Upper lobe of left lung (tissue), 4 donors: ENCODE results near the gene TFF1.

Experiments used
- EP300 ChIP-seq, 4 donors: sonication (generic); formaldehyde crosslinking; IDR thresholded peaks; one replicate each; pipeline ENCODE4 v1.5.1; 2017; ENCODE audit warnings: antibody characterized with exemption in 4 of 4, control low read depth in 2 of 4
- POLR2A ChIP-seq, 4 donors: fragments of 450-650 bp; IDR thresholded peaks; one replicate each; pipeline ENCODE4 v1.5.1; 2016 to 2017; ENCODE audit warnings: antibody characterized with exemption in 4 of 4, mild to moderate bottlenecking in 2 of 4
- POLR2AphosphoS5 ChIP-seq, 2 donors: sonication (generic); formaldehyde crosslinking; IDR thresholded peaks; one replicate each; pipeline ENCODE4 v1.5.1; 2017; ENCODE audit warnings: antibody characterized with exemption in 2 of 2
- TF ChIP-seq, protein P1 (sequence below), 6 experiments: fragments of 450-650 bp in 4 of 6; fragments of 200-600 bp in 2 of 6; sonication (generic) in 2 of 6; IDR thresholded peaks; one replicate each; pipeline ENCODE4 v1.5.1; 2016 to 2019; ENCODE audit warnings: antibody characterized with exemption in 6 of 6

DNA sequence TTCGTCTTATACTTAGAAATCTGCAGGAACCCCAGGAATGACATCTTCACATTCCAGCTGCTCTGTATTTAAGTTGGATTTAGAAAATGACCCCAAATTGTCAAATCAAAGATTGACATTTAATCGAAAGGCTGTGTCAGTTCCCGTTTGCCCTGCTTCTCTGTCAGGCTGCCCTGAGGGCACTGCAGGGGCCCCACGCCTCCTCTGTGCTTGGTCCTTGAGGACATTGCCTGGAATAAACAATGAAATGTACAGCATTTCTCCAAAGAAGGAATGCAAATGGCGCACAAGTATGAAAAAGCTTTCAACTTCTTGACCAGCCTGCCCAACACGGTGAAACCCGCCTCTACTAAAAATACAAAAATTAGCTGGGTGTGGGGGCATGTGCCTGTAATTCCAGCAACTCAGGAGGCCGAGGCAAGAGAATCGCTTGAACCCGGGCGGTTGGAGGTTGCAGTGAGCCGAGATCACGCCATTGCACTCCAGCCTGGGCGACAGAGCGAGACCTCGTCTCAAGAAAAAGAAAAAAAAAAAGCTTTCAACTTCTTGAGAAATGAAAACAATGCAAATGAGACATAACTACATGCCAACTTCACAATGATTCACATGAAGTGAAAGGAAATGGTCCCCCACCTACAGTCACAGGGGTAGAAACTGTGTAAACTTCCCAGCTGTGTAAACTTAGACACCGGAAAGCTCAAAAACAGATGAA lies 26.6 kb upstream of the TFF1 start:
- TF ChIP-seq POLR2A (IDR thresholded peaks at IDR 0.05) (no peak), POLR2AphosphoS5 (IDR thresholded peaks at IDR 0.05) (no peak), EP300 (IDR thresholded peaks at IDR 0.05) (no peak)
- TF ChIP-seq, protein P1, sequence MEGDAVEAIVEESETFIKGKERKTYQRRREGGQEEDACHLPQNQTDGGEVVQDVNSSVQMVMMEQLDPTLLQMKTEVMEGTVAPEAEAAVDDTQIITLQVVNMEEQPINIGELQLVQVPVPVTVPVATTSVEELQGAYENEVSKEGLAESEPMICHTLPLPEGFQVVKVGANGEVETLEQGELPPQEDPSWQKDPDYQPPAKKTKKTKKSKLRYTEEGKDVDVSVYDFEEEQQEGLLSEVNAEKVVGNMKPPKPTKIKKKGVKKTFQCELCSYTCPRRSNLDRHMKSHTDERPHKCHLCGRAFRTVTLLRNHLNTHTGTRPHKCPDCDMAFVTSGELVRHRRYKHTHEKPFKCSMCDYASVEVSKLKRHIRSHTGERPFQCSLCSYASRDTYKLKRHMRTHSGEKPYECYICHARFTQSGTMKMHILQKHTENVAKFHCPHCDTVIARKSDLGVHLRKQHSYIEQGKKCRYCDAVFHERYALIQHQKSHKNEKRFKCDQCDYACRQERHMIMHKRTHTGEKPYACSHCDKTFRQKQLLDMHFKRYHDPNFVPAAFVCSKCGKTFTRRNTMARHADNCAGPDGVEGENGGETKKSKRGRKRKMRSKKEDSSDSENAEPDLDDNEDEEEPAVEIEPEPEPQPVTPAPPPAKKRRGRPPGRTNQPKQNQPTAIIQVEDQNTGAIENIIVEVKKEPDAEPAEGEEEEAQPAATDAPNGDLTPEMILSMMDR (IDR thresholded peaks at IDR 0.05) = no peak
